Measurements from ENCODE around the gene GDPD4. TPM values are rescaled to one million over a fixed set of nuclear protein-coding genes. Genes with fewer than 3 reads are reported as not detected.

The GDPD4 gene
- total and polyA plus RNA-seq, 10 of the 15 experiments (the other 5 are each of a cell fraction or from before 2014, with no cell fraction given): 0.23 TPM; not detected in 9

DNA sequence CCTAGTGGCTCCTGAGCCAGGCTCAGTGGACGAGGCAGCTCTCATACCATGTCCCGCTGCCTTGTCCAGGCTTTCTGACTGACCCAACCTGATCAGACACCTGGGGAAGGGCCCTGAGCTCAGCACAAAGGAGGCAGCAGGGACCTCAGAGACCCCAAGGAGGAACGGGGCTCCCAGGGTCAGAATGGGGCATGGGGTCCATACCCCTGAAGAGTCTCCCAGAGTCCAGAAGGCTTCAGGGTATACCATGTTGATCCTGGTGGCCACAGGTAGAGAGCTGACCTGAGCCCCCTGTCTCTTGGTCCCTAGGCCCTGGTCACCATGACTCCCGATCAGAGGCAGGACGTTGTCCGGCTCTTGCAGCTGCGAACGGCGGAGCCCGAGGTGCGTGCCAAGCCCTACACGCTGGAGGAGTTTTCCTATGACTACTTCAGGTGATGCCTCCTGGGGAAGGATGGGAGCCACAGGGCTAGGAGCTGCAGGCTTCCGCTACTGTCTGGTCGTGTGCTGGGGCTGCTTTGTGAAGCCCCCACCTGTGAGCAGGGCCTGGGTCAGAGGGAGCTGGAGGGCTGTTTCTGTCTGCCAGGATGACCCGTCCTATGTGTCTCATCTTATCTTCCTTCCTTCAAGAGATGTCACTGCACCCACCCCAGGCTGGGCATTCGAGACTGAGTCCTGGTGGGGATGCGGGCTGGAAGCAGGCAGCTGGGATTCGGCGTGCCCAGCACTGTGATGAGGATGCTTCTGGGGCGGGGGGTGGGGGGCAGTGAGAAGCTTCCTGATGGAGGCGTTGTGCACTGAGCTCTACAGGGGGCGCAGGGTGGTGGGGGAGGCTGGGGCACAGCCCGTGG lies 99.3 kb downstream of the GDPD4 start (continued):
- TF ChIP-seq SPI1 (IDR thresholded peaks at IDR 0.05; ENCODE audit: borderline replicate concordance, insufficient read depth, low read depth, low read length) (no peak), ATF7 (IDR thresholded peaks at IDR 0.05; ENCODE audit: low read depth) (no peak)

GRCh38 chr11:77201370-77201769 lies 100.1 kb downstream of the GDPD4 start:
- no peak overlapping the region for H3K4me2 ChIP-seq (ENCODE audit: control insufficient read depth, insufficient read depth)
- ChIA-PET RAD21 (ENCODE audit: unreplicated experiment) (no interaction called here), POLR2A (no interaction called here), SMC1A (ENCODE audit: uncharacterized antibody, unreplicated experiment) (no interaction called here), CTCF (interaction anchor here (0.9 kb wide), 1 partner anchor 347 kb away, joined by 3 read pairs; no protein-coding TSS in a partner anchor)
- no peaks in the 10 kb centered on the region for H3K79me2 ChIP-seq (ENCODE audit: control insufficient read depth, insufficient read depth, low read length)
- no peak overlapping the region for H3K9ac ChIP-seq (ENCODE audit: control insufficient read depth, insufficient read depth, low read length)
- no peak overlapping the region for H2AFZ ChIP-seq (ENCODE audit: control insufficient read depth, low read depth, low read length)
- FAIRE-seq (no peak), ATAC-seq (no peak), DNase-seq (ENCODE audit: low read depth, low spot score) (no peak)
- no peaks in the 10 kb centered on the region; a peak in 1 of 4 replicates for H3K27me3 ChIP-seq (replicated peaks in 1 of 2; ENCODE audit: control insufficient read depth in 2 of 2, insufficient read depth in 2 of 2, low read length in 1 of 2)
- no TSS peak for BruUV-seq (replicated peaks)
- no peak overlapping the region for H3K4me3 ChIP-seq
- H4K20me1 ChIP-seq (ENCODE audit: control insufficient read depth, insufficient read depth): no peaks in the 10 kb centered on the region
- H3K36me3 ChIP-seq (ENCODE audit: control insufficient read depth in 2 of 2, insufficient read depth in 2 of 2, low read length in 1 of 2): no peaks in the 10 kb centered on the region
- intact Hi-C loops (cut with micrococcal nuclease; ENCODE audit: unreplicated experiment): no loop called here
- no peaks in the 10 kb centered on the region for H3K9me3 ChIP-seq (replicated peaks; ENCODE audit: control insufficient read depth, insufficient read depth, low read length)
- H3K27ac ChIP-seq (ENCODE audit: control insufficient read depth, insufficient read depth): no peak overlapping the region
- 19% methylated on average over 11 of the region's 11 CpGs for WGBS (ENCODE audit: insufficient coverage, insufficient replicate concordance, low lambda C conversion rate, missing lambda C conversion rate)
- in situ Hi-C loops (cut with MboI): no loop called here
- H3K4me1 ChIP-seq (ENCODE audit: control insufficient read depth, insufficient read depth, low read length): no peaks in the 10 kb centered on the region
- TF ChIP-seq, protein P1, sequence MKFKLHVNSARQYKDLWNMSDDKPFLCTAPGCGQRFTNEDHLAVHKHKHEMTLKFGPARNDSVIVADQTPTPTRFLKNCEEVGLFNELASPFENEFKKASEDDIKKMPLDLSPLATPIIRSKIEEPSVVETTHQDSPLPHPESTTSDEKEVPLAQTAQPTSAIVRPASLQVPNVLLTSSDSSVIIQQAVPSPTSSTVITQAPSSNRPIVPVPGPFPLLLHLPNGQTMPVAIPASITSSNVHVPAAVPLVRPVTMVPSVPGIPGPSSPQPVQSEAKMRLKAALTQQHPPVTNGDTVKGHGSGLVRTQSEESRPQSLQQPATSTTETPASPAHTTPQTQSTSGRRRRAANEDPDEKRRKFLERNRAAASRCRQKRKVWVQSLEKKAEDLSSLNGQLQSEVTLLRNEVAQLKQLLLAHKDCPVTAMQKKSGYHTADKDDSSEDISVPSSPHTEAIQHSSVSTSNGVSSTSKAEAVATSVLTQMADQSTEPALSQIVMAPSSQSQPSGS (IDR thresholded peaks at IDR 0.05; ENCODE audit: low read length): no peak
- TF ChIP-seq BCLAF1 (IDR thresholded peaks at IDR 0.05): no peak
- no peak for TF ChIP-seq CBX5 (IDR thresholded peaks at IDR 0.05; ENCODE audit: low read depth)
- TF ChIP-seq SMARCA5 (IDR thresholded peaks at IDR 0.05): no peak
- no peak for TF ChIP-seq WRNIP1 (IDR thresholded peaks at IDR 0.05; ENCODE audit: borderline replicate concordance, low read depth, low read length)
- TF ChIP-seq USF2 (IDR thresholded peaks at IDR 0.05; ENCODE audit: borderline replicate concordance, low read depth, low read length): no peak
- TF ChIP-seq BACH1 (IDR thresholded peaks at IDR 0.05; ENCODE audit: borderline replicate concordance): no peak
- no peak for TF ChIP-seq RCOR1 (conservative IDR thresholded peaks at IDR 0.05; ENCODE audit: low read depth, low read length)
- no peak for TF ChIP-seq BHLHE40 (IDR thresholded peaks at IDR 0.05; ENCODE audit: borderline replicate concordance in 1 of 2, low read depth in 2 of 2, low read length in 1 of 2)
- no peak for TF ChIP-seq ASH2L (IDR thresholded peaks at IDR 0.05; ENCODE audit: borderline replicate concordance, low read depth)
- TF ChIP-seq, protein P2, sequence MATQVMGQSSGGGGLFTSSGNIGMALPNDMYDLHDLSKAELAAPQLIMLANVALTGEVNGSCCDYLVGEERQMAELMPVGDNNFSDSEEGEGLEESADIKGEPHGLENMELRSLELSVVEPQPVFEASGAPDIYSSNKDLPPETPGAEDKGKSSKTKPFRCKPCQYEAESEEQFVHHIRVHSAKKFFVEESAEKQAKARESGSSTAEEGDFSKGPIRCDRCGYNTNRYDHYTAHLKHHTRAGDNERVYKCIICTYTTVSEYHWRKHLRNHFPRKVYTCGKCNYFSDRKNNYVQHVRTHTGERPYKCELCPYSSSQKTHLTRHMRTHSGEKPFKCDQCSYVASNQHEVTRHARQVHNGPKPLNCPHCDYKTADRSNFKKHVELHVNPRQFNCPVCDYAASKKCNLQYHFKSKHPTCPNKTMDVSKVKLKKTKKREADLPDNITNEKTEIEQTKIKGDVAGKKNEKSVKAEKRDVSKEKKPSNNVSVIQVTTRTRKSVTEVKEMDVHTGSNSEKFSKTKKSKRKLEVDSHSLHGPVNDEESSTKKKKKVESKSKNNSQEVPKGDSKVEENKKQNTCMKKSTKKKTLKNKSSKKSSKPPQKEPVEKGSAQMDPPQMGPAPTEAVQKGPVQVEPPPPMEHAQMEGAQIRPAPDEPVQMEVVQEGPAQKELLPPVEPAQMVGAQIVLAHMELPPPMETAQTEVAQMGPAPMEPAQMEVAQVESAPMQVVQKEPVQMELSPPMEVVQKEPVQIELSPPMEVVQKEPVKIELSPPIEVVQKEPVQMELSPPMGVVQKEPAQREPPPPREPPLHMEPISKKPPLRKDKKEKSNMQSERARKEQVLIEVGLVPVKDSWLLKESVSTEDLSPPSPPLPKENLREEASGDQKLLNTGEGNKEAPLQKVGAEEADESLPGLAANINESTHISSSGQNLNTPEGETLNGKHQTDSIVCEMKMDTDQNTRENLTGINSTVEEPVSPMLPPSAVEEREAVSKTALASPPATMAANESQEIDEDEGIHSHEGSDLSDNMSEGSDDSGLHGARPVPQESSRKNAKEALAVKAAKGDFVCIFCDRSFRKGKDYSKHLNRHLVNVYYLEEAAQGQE (IDR thresholded peaks at IDR 0.05; ENCODE audit: low read depth, low read length): no peak

All from GM12878 (cell line).